Endothelial cell of umbilical vein (primary cell): ENCODE data around the gene ANKRD63. TPM values are rescaled to one million over a fixed set of nuclear protein-coding genes. Genes with fewer than 3 reads are reported as not detected.

Experiments used
- BruUV-seq: library from RNA; stranded (reverse); fragments of 400-500 nt; replicated peaks from 2 replicates; lab custom pipeline; 2021; lab: Mats Ljungman, UMichigan
- CTCF ChIA-PET: fragments of 300-600, 350-600 bp; sonication (Branson Sonifier 250); formaldehyde crosslinking; loops from one replicate; lab custom pipeline; 2021; ENCODE audit warnings: antibody characterized with exemption, inconsistent platforms; lab: Charles Lee
- POLR2A ChIA-PET: fragments of 300-600, 350-600 bp; sonication (Branson Sonifier 250); formaldehyde crosslinking; loops from one replicate; lab custom pipeline; 2021; ENCODE audit warnings: antibody characterized with exemption, inconsistent platforms; lab: Charles Lee
- DNase-seq: peaks from one replicate; pipeline ENCODE4 v3.0.0-alpha.2; 2011; ENCODE audit warnings: low read depth, low spot score
- FAIRE-seq: peaks from 2 replicates; lab custom pipeline; 2011; peaks lifted over from hg19 to GRCh38; lab: Jason Lieb, UNC
- H2AFZ ChIP-seq: 2 replicates; pipeline ENCODE4 v1.6.0; 2012; ENCODE audit warnings: low read depth, low read length, control low read depth, inconsistent platforms
- H3K27ac ChIP-seq: 2 replicates; pipeline ENCODE4 v1.5.1; 2011; ENCODE audit warnings: low read depth, mild to moderate bottlenecking, control low read depth, low read length, moderate library complexity; ENCODE audit not compliant: insufficient read depth
- H3K27me3 ChIP-seq, 2 experiments: 2 replicates each; pipeline versions ENCODE4 v1.6.0 to v1.6.1; 2011; ENCODE audit warnings: low read length in 2 of 2, mixed read lengths in 1 of 2; ENCODE audit not compliant: control insufficient read depth in 2 of 2, insufficient read depth in 2 of 2
- H3K36me3 ChIP-seq, 2 experiments: 2 replicates in 1 of 2; 3 replicates in 1 of 2; pipeline ENCODE4 v1.5.1; 2011; ENCODE audit warnings: low read length in 2 of 2, mild to moderate bottlenecking in 1 of 2, moderate library complexity in 1 of 2; ENCODE audit not compliant: control insufficient read depth in 2 of 2, insufficient read depth in 2 of 2; ENCODE audit errors: extremely low read depth in 1 of 2
- H3K4me1 ChIP-seq: 3 replicates; pipeline ENCODE4 v1.5.1; 2011; ENCODE audit warnings: mild to moderate bottlenecking, low read length; ENCODE audit not compliant: control insufficient read depth, insufficient read depth; ENCODE audit errors: extremely low read depth
- H3K4me2 ChIP-seq: 2 replicates; pipeline ENCODE4 v1.6.1; 2011; ENCODE audit warnings: low read length, control low read depth, mixed read lengths; ENCODE audit not compliant: insufficient read depth
- H3K4me3 ChIP-seq, 3 experiments: fragments of 200-600 bp in 1 of 3; sonication (generic), shearing (Covaris generic) in 1 of 3; replicated peaks in 1 of 3; 2 replicates each; pipeline ENCODE4 v1.5.1; 2011 to 2016; ENCODE audit warnings: control low read depth in 3 of 3, low read length in 3 of 3, mild to moderate bottlenecking in 2 of 3, inconsistent platforms in 1 of 3, low read depth in 1 of 3, moderate library complexity in 1 of 3; ENCODE audit not compliant: insufficient read depth in 1 of 3
- H3K79me2 ChIP-seq: 2 replicates; pipeline ENCODE4 v1.6.0; 2012; ENCODE audit warnings: low read length, inconsistent platforms; ENCODE audit not compliant: control insufficient read depth, insufficient read depth
- H3K9ac ChIP-seq: replicated peaks from 2 replicates; pipeline ENCODE3; 2011; ENCODE audit warnings: low read length, control low read depth; ENCODE audit not compliant: insufficient read depth; ENCODE audit errors: extremely low read depth
- H3K9me1 ChIP-seq: replicated peaks from 3 replicates; pipeline ENCODE4 v1.6.0; 2011; ENCODE audit warnings: mild to moderate bottlenecking, low read length; ENCODE audit not compliant: control insufficient read depth, insufficient read depth; ENCODE audit errors: extremely low read depth
- H3K9me3 ChIP-seq: replicated peaks from 2 replicates; pipeline ENCODE4 v1.5.1; 2012; ENCODE audit warnings: low read length, inconsistent platforms; ENCODE audit not compliant: control insufficient read depth, insufficient read depth
- H4K20me1 ChIP-seq: replicated peaks from 2 replicates; pipeline ENCODE3; 2011; ENCODE audit warnings: mild to moderate bottlenecking, low read length; ENCODE audit not compliant: control insufficient read depth, insufficient read depth; ENCODE audit errors: extremely low read depth
- EZH2 ChIP-seq: IDR thresholded peaks from 2 replicates; pipeline ENCODE4 v1.6.1; 2012; ENCODE audit warnings: borderline replicate concordance, low read depth, mild to moderate bottlenecking, moderate library complexity, low read length, inconsistent platforms; ENCODE audit not compliant: severe bottlenecking
- FOS ChIP-seq: IDR thresholded peaks from 2 replicates; pipeline ENCODE4 v1.6.1; 2011; ENCODE audit warnings: mild to moderate bottlenecking, low read length, moderate library complexity, borderline replicate concordance; ENCODE audit not compliant: insufficient read depth
- GATA2 ChIP-seq: IDR thresholded peaks from 2 replicates; pipeline ENCODE4 v1.7.0; 2011; ENCODE audit warnings: low read depth, mild to moderate bottlenecking, moderate library complexity, mixed read lengths, low read length; ENCODE audit not compliant: insufficient read length, insufficient read depth
- JUN ChIP-seq: IDR thresholded peaks from 2 replicates; pipeline ENCODE4 v1.6.1; 2011; ENCODE audit warnings: borderline replicate concordance, low read depth; ENCODE audit not compliant: insufficient read length, insufficient read depth
- MYC ChIP-seq: IDR thresholded peaks from one replicate; pipeline ENCODE4 v1.6.1; 2011; ENCODE audit warnings: mild to moderate bottlenecking, low read depth, low read length
- POLR2A ChIP-seq: IDR thresholded peaks from 2 replicates; pipeline ENCODE4 v1.6.1; 2012; ENCODE audit warnings: low read depth, mild to moderate bottlenecking, control low read depth, low read length
- POLR2AphosphoS5 ChIP-seq: IDR thresholded peaks from 2 replicates; pipeline ENCODE4 v1.6.1; 2012; ENCODE audit warnings: low read depth, mild to moderate bottlenecking, control low read depth, low read length, moderate library complexity; ENCODE audit not compliant: insufficient read depth
- dilution Hi-C: fragments of 300-500 bp; cut with MboI; formaldehyde crosslinking; loops from one replicate; pipeline ENCODE4 v1.15.0; 2019; ENCODE audit warnings: low sequenced_read_pairs; ENCODE audit not compliant: extremely low pct_ligation_motif_present
- intact Hi-C: fragments of 100-400 bp; cut with micrococcal nuclease; formaldehyde crosslinking; loops from one replicate; pipeline ENCODE4 v1.10.0; 2022
- polyA plus RNA-seq, 4 experiments: library from polyadenylated mRNA; depleted of rRNA in 3 of 4; stranded (reverse) in 3 of 4; unstranded in 1 of 4; fragments of >200 nt; gene quantifications; 2 replicates each; pipeline versions ENCODE4 v1.2.1 to v1.2.3, GENCODE V29; 2011 to 2012; ENCODE audit warnings: missing spikeins in 1 of 4
- total RNA-seq: library from RNA; stranded (reverse); gene quantifications from 2 replicates; pipeline ENCODE4 v1.2.3, GENCODE V29; 2021
- TF ChIP-seq, protein P1 (sequence below), 2 donors: IDR thresholded peaks; 1 replicate in 1 of 2; 2 replicates in 1 of 2; pipeline ENCODE4 v1.5.1; 2011; ENCODE audit warnings: low read length in 2 of 2, mild to moderate bottlenecking in 2 of 2, moderate library complexity in 2 of 2, control low read depth in 1 of 2, inconsistent platforms in 1 of 2, low read depth in 1 of 2; ENCODE audit not compliant: insufficient read depth in 1 of 2; ENCODE audit errors: extremely low read depth in 1 of 2

The ANKRD63 gene
- total and polyA plus RNA-seq, 2 donors (not counting 3 experiments of a cell fraction or from before 2014, with no cell fraction given), result not detected

DNA sequence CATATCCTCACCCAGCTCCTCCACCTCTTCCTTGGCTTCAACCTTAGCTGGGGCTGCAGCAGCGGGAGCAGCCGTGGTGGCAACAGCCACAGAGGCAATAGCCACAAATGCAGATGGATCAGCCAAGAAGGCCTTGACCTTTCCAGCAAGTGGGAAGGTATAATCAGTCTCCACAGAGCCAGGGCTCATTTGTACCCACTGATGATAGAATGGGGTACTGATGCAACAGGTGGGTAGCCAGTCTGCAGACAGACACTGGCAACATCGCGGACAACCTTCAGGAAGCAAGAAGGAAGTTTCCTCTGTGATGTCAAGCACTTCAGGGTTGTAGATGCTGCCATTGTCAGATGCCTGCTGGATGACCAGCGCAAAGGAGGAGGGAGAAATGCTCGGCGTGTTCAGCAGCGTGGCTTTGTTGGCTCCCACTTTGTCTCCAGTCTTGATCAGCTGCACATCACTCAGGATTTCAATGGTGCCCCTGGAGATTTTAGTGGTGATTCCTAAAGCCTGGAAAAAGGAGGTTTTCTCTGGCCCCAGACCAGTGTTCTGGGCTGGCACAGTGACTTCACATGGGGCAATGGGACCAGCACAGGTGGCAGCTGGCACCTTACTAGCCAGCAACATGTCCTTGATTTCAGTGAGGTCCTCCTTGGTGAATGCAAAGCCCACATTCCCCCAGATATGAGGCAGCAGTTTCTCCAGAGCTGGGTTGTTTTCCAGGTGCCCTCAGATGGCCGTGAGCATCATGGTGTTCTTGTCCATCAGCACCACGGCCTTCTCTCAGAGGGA is 29.7 kb upstream of the ANKRD63 start:
- intact Hi-C loops (no loop called here), dilution Hi-C loops (no loop called here)
- no peaks in the 10 kb centered on the region for H3K9me3 ChIP-seq
- H3K79me2 ChIP-seq, result no peaks in the 10 kb centered on the region
- no peak for TF ChIP-seq JUN
- no peak for TF ChIP-seq POLR2A
- TF ChIP-seq POLR2AphosphoS5, result no peak
- FAIRE-seq (no peak), DNase-seq (no peak)
- H3K4me2 ChIP-seq, result no peak overlapping the region
- peaks cover 24% of the 10 kb centered on the region for H3K4me1 ChIP-seq
- no peak overlapping the region for H3K9ac ChIP-seq
- CTCF ChIA-PET, result interaction anchor here (0.7 to 15.0 kb wide), 11 partner anchors 10 to 95 kb away, joined by 3 to 403 read pairs (median 6); partner anchors contain the start of gene CCDC9B
- H2AFZ ChIP-seq, result no peak overlapping the region
- no TSS peak for BruUV-seq
- no peaks in the 10 kb centered on the region for H3K27me3 ChIP-seq
- no peak overlapping the region for H3K27ac ChIP-seq
- no peak overlapping the region for H3K4me3 ChIP-seq
- H3K36me3 ChIP-seq, result no peaks in the 10 kb centered on the region
- no peaks in the 10 kb centered on the region for H4K20me1 ChIP-seq
- no peaks in the 10 kb centered on the region for H3K9me1 ChIP-seq
- POLR2A ChIA-PET, result interaction anchor here (0.7 kb wide), 2 partner anchors 27 to 102 kb away, joined by 3 read pairs; no protein-coding TSS in a partner anchor

DNA sequence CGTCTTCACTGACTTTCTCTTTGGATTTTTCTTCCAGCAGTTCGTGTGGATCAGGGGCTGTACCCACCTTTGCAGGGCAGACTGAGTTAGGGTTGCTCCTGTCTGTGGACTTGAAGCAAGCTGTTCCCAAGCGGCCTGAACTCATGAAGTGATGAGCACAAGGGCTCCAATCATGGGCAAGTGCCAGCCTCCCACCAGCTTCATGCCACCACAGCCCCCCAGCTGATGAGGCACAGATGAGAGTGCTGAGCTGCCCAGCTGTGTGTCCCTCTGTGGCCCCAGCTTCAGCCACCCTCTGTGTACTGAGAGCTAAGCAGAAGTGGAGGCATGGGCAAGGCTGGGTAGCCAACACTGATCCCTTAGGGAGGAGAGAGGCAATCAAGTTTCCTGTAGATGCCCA is 28.1 kb upstream of the ANKRD63 start:
- CTCF ChIA-PET, result interaction anchor here (0.7 to 15.0 kb wide), 14 partner anchors 8 to 111 kb away, joined by 3 to 403 read pairs (median 6); partner anchors contain the start of genes ANKRD63 and CCDC9B
- intact Hi-C loops, result loop anchor here (1.0 kb wide), 1 partner anchor 32 kb away; no protein-coding TSS in a partner anchor

More for the DNA sequence above, 28.1 kb upstream of the ANKRD63 start:
- dilution Hi-C loops, result no loop called here
- Histone ChIP-seq H3K27me3 (no peaks in the 10 kb centered on the region), H3K9me1 (no peaks in the 10 kb centered on the region), H3K4me2 (no peak overlapping the region), H3K27ac (no peak overlapping the region), H3K4me1 (peaks cover 24% of the 10 kb centered on the region), H3K36me3 (no peaks in the 10 kb centered on the region), H3K9ac (no peak overlapping the region), H3K9me3 (no peaks in the 10 kb centered on the region), H3K79me2 (no peaks in the 10 kb centered on the region), H4K20me1 (no peaks in the 10 kb centered on the region), H3K4me3 (no peak overlapping the region), H2AFZ (no peak overlapping the region)
- TF ChIP-seq POLR2AphosphoS5 (no peak), EZH2 (no peak), FOS (no peak), MYC (no peak), GATA2 (no peak)
- TF ChIP-seq, protein P1, sequence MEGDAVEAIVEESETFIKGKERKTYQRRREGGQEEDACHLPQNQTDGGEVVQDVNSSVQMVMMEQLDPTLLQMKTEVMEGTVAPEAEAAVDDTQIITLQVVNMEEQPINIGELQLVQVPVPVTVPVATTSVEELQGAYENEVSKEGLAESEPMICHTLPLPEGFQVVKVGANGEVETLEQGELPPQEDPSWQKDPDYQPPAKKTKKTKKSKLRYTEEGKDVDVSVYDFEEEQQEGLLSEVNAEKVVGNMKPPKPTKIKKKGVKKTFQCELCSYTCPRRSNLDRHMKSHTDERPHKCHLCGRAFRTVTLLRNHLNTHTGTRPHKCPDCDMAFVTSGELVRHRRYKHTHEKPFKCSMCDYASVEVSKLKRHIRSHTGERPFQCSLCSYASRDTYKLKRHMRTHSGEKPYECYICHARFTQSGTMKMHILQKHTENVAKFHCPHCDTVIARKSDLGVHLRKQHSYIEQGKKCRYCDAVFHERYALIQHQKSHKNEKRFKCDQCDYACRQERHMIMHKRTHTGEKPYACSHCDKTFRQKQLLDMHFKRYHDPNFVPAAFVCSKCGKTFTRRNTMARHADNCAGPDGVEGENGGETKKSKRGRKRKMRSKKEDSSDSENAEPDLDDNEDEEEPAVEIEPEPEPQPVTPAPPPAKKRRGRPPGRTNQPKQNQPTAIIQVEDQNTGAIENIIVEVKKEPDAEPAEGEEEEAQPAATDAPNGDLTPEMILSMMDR (IDR thresholded peaks at IDR 0.05; ENCODE audit: extremely low read depth in 1 of 2, insufficient read depth in 1 of 2, low read depth in 1 of 2, low read length in 2 of 2), result no peak
- BruUV-seq, result no TSS peak
- POLR2A ChIA-PET, result no interaction called here
- FAIRE-seq (no peak), DNase-seq (no peak)
